MM.1S (cell line): Measurements from ENCODE around the gene PIP.

Source experiments
- DNase-seq: peaks from one replicate; pipeline ENCODE4 v3.0.0-alpha.2; 2015
- H2AFZ ChIP-seq: fragments of 300-600 bp; sonication (generic); 2 replicates; pipeline ENCODE4 v1.6.0; 2016; ENCODE audit warnings: antibody characterized with exemption, low read length
- H3F3A ChIP-seq: fragments of 300-600 bp; sonication (generic); 2 replicates; pipeline ENCODE4 v1.6.1; 2016; ENCODE audit warnings: mild to moderate bottlenecking, antibody characterized with exemption, low read length, moderate library complexity, mixed read lengths; ENCODE audit not compliant: insufficient read depth
- H3K27ac ChIP-seq: fragments of 300-600 bp; sonication (generic); 2 replicates; pipeline ENCODE4 v1.5.1; 2016; ENCODE audit warnings: mild to moderate bottlenecking, low read length
- H3K27me3 ChIP-seq: fragments of 300-600 bp; sonication (generic); replicated peaks from 2 replicates; pipeline ENCODE4 v1.6.0; 2016; ENCODE audit warnings: low read length; ENCODE audit not compliant: insufficient read depth
- H3K36me3 ChIP-seq: fragments of 300-600 bp; sonication (generic); replicated peaks from 2 replicates; pipeline ENCODE4 v1.6.1; 2016; ENCODE audit warnings: mild to moderate bottlenecking, low read length, mixed read lengths; ENCODE audit not compliant: insufficient read depth
- H3K4me1 ChIP-seq: fragments of 300-600 bp; sonication (generic); 2 replicates; pipeline ENCODE4 v1.6.1; 2016; ENCODE audit warnings: low read length, mixed read lengths
- H3K4me2 ChIP-seq: fragments of 300-600 bp; sonication (generic); 2 replicates; pipeline ENCODE4 v1.6.0; 2016; ENCODE audit warnings: low read depth, low read length
- H3K4me3 ChIP-seq: fragments of 300-600 bp; sonication (generic); 2 replicates; pipeline ENCODE4 v1.5.1; 2016; ENCODE audit warnings: low read length, mixed read lengths
- H3K79me2 ChIP-seq: fragments of 300-600 bp; sonication (generic); 2 replicates; pipeline ENCODE4 v1.6.1; 2016; ENCODE audit warnings: mixed run types, low read length, mixed read lengths
- H3K9ac ChIP-seq: fragments of 300-600 bp; sonication (generic); 2 replicates; pipeline ENCODE4 v1.6.1; 2016; ENCODE audit warnings: low read length, mixed read lengths
- H3K9me2 ChIP-seq: fragments of 300-600 bp; sonication (generic); replicated peaks from 2 replicates; pipeline ENCODE4 v1.6.1; 2016; ENCODE audit warnings: mild to moderate bottlenecking, low read length, mixed read lengths; ENCODE audit not compliant: insufficient read depth
- H3K9me3 ChIP-seq: fragments of 300-600 bp; sonication (generic); replicated peaks from 2 replicates; pipeline ENCODE4 v1.6.1; 2016; ENCODE audit warnings: mild to moderate bottlenecking, low read length, mixed read lengths; ENCODE audit not compliant: insufficient read depth
- H4K20me1 ChIP-seq: fragments of 300-600 bp; sonication (generic); 2 replicates; pipeline ENCODE4 v1.6.1; 2016; ENCODE audit warnings: mild to moderate bottlenecking, low read length, moderate library complexity, mixed read lengths; ENCODE audit not compliant: insufficient read depth
- EZH2 ChIP-seq: fragments of 300-600 bp; sonication (generic); optimal IDR thresholded peaks from 2 replicates; pipeline ENCODE3; 2017; ENCODE audit warnings: low read depth, mild to moderate bottlenecking, antibody characterized with exemption, low read length, mixed read lengths
- EZH2phosphoT487 ChIP-seq: fragments of 300-600 bp; sonication (generic); IDR thresholded peaks from 2 replicates; pipeline ENCODE4 v1.6.1; 2018; ENCODE audit warnings: antibody characterized with exemption, low read length
- TF ChIP-seq, protein P1 (sequence below): fragments of 300-600 bp; sonication (generic); IDR thresholded peaks from 2 replicates; pipeline ENCODE4 v1.5.1; 2016; ENCODE audit warnings: antibody characterized with exemption, low read length, mixed read lengths

Gene PIP

DNA sequence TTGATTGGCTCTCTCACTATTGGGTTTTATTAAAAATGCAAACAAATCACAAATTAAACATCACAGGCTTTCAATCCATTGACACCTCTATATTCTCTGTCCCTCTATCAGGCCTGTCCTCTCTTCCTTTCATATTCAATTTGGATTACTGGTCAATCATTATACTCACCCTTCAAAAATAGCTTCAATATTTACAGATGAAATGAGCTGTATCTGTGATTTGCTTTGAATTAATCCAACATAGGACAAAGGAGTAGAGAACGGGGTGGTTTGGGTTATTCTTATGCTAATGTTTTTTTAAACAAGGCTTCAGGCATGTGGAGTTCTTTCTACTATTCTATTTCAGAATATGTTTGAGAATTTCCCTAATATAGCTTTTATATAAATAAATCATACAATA, 53.7 kb downstream of the PIP start:
- Histone ChIP-seq H4K20me1 (no peaks in the 10 kb centered on the region), H3K9me2 (no peaks in the 10 kb centered on the region), H2AFZ (no peak overlapping the region), H3K4me1 (no peaks in the 10 kb centered on the region), H3K36me3 (no peaks in the 10 kb centered on the region), H3F3A (no peaks in the 10 kb centered on the region), H3K27ac (no peak overlapping the region), H3K79me2 (no peaks in the 10 kb centered on the region), H3K9ac (no peak overlapping the region), H3K4me3 (no peak overlapping the region), H3K9me3 (no peaks in the 10 kb centered on the region), H3K4me2 (no peak overlapping the region), H3K27me3 (no peaks in the 10 kb centered on the region)
- no peak for DNase-seq
- TF ChIP-seq, protein P1, sequence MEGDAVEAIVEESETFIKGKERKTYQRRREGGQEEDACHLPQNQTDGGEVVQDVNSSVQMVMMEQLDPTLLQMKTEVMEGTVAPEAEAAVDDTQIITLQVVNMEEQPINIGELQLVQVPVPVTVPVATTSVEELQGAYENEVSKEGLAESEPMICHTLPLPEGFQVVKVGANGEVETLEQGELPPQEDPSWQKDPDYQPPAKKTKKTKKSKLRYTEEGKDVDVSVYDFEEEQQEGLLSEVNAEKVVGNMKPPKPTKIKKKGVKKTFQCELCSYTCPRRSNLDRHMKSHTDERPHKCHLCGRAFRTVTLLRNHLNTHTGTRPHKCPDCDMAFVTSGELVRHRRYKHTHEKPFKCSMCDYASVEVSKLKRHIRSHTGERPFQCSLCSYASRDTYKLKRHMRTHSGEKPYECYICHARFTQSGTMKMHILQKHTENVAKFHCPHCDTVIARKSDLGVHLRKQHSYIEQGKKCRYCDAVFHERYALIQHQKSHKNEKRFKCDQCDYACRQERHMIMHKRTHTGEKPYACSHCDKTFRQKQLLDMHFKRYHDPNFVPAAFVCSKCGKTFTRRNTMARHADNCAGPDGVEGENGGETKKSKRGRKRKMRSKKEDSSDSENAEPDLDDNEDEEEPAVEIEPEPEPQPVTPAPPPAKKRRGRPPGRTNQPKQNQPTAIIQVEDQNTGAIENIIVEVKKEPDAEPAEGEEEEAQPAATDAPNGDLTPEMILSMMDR: no peak
- TF ChIP-seq EZH2: no peak
- TF ChIP-seq EZH2phosphoT487: no peak

DNA sequence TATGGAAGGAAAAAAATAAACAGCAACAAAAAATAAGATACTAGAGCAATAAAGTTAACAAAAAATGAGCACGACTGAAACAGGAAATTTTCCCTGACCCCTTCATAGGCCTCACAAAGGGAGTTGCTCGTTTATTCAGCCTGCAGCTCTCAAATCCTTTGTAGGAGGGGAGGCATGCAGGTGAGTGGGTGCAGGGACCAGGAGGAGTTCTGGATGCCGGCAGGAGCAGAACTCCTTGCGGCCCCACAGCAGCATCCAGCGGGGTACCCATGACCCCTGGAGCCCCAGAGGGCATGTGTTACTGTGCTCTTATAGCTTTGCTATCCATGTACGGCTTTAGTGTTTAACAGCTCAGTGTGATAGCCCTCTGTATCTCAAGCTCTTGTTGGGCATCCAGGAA, 57.1 kb downstream of the PIP start:
- H3K4me3 ChIP-seq: no peak overlapping the region
- H3K79me2 ChIP-seq: no peaks in the 10 kb centered on the region
- no peak overlapping the region for H3K27ac ChIP-seq
- no peak for DNase-seq
- H3K4me2 ChIP-seq: no peak overlapping the region
- H3K9ac ChIP-seq: no peak overlapping the region
- TF ChIP-seq, protein P1: no peak
- no peak for TF ChIP-seq EZH2
- TF ChIP-seq EZH2phosphoT487: no peak
- no peaks in the 10 kb centered on the region for H3F3A ChIP-seq
- no peaks in the 10 kb centered on the region for H3K36me3 ChIP-seq
- H3K4me1 ChIP-seq: no peaks in the 10 kb centered on the region
- no peaks in the 10 kb centered on the region for H3K9me3 ChIP-seq
- H4K20me1 ChIP-seq: no peaks in the 10 kb centered on the region
- no peaks in the 10 kb centered on the region for H3K9me2 ChIP-seq
- no peak overlapping the region for H2AFZ ChIP-seq
- no peaks in the 10 kb centered on the region for H3K27me3 ChIP-seq
